Measurements from ENCODE around the gene SETX.

GRCh38 chr9:132283863-132284262 lies 70.9 kb downstream of the SETX start:
- TF ChIP-seq, protein P1, sequence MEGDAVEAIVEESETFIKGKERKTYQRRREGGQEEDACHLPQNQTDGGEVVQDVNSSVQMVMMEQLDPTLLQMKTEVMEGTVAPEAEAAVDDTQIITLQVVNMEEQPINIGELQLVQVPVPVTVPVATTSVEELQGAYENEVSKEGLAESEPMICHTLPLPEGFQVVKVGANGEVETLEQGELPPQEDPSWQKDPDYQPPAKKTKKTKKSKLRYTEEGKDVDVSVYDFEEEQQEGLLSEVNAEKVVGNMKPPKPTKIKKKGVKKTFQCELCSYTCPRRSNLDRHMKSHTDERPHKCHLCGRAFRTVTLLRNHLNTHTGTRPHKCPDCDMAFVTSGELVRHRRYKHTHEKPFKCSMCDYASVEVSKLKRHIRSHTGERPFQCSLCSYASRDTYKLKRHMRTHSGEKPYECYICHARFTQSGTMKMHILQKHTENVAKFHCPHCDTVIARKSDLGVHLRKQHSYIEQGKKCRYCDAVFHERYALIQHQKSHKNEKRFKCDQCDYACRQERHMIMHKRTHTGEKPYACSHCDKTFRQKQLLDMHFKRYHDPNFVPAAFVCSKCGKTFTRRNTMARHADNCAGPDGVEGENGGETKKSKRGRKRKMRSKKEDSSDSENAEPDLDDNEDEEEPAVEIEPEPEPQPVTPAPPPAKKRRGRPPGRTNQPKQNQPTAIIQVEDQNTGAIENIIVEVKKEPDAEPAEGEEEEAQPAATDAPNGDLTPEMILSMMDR (IDR thresholded peaks at IDR 0.05) = no peak
- TF ChIP-seq POLR2A (IDR thresholded peaks at IDR 0.05) (no peak), POLR2AphosphoS5 (IDR thresholded peaks at IDR 0.05) (no peak)

Measured in sigmoid colon (tissue), 4 donors.